Esophagus squamous epithelium (tissue), 4 donors: ENCODE results near the gene APBB1.

Experiments
- CTCF ChIP-seq, 6 experiments: fragments of 450-650 bp in 4 of 6; fragments of 200-600 bp in 2 of 6; sonication (generic) in 2 of 6; IDR thresholded peaks; one replicate each; pipeline ENCODE4 v1.5.1; 2016 to 2019; ENCODE audit warnings: antibody characterized with exemption in 6 of 6, mild to moderate bottlenecking in 4 of 6, moderate library complexity in 4 of 6
- POLR2A ChIP-seq, 4 donors: fragments of 450-650 bp; IDR thresholded peaks; one replicate each; pipeline ENCODE4 v1.6.1; 2017; ENCODE audit warnings: antibody characterized with exemption in 4 of 4, mild to moderate bottlenecking in 4 of 4, moderate library complexity in 3 of 4

GRCh38 chr11:6410695-6411430 is 8.0 kb downstream of the APBB1 start:
- TF ChIP-seq POLR2A (IDR thresholded peaks at IDR 0.05) (no peak), CTCF (IDR thresholded peaks at IDR 0.05) (no peak)
